Heart left ventricle (tissue), 16 donors: ENCODE measurements around the gene DOCK1. TPM values are rescaled to one million over a fixed set of nuclear protein-coding genes. Genes with fewer than 3 reads are reported as not detected.

Source experiments
- ATAC-seq, 4 donors: fragments of 200-7000 bp; cut with Tn5 transposase; one replicate each; pipeline ENCODE4 v1.9.1; 2020 to 2022; ENCODE audit warnings: moderate library complexity in 4 of 4, mild to moderate bottlenecking in 3 of 4, moderate number of reproducible peaks in 1 of 4
- DNase-seq, 5 donors: peaks; one replicate each; pipeline ENCODE4 v3.0.0-alpha.2; 2020
- H3K27ac ChIP-seq, 12 donors: fragments of 200-600 bp; sonication (generic) in 4 of 12; one replicate each; pipeline versions ENCODE4 v1.5.0 to v1.8.0; 2016 to 2022; ENCODE audit warnings: mild to moderate bottlenecking in 2 of 12
- H3K27me3 ChIP-seq, 9 donors: fragments of 200-600 bp; sonication (generic) in 2 of 9; one replicate each; pipeline versions ENCODE4 v1.5.1 to v1.8.0; 2016 to 2022; ENCODE audit warnings: mild to moderate bottlenecking in 3 of 9
- H3K36me3 ChIP-seq, 9 donors: fragments of 200-600 bp; sonication (generic) in 2 of 9; one replicate each; pipeline versions ENCODE4 v1.5.0 to v1.8.0; 2018 to 2022; ENCODE audit warnings: mild to moderate bottlenecking in 2 of 9
- H3K4me1 ChIP-seq, 12 donors: fragments of 200-600 bp; sonication (generic) in 4 of 12; one replicate each; pipeline versions ENCODE4 v1.5.0 to v1.8.0; 2016 to 2022; ENCODE audit warnings: mild to moderate bottlenecking in 3 of 12
- H3K4me3 ChIP-seq, 12 donors: fragments of 200-600 bp; sonication (generic) in 4 of 12; one replicate each; pipeline versions ENCODE4 v1.5.0 to v1.8.0; 2017 to 2022; ENCODE audit warnings: mild to moderate bottlenecking in 9 of 12, moderate library complexity in 4 of 12
- H3K9me3 ChIP-seq, 12 donors: fragments of 200-600 bp; sonication (generic) in 4 of 12; one replicate each; pipeline versions ENCODE4 v1.5.0 to v1.8.0; 2016 to 2022; ENCODE audit warnings: mild to moderate bottlenecking in 1 of 12
- CTCF ChIP-seq, 12 donors: fragments of 200-600 bp; sonication (generic) in 4 of 12; IDR thresholded peaks; one replicate each; pipeline versions ENCODE4 v1.5.0 to v1.8.0; 2018 to 2022; ENCODE audit warnings: antibody characterized with exemption in 12 of 12, mild to moderate bottlenecking in 5 of 12
- POLR2A ChIP-seq, 2 donors: fragments of 450-650 bp; IDR thresholded peaks; one replicate each; pipeline ENCODE4 v1.6.1; 2017; ENCODE audit warnings: antibody characterized with exemption in 2 of 2, mild to moderate bottlenecking in 2 of 2, moderate library complexity in 2 of 2
- WGBS, 4 donors: extraction: QIAGEN DNeasy Blood & Tissue Kit in 2 of 4; methylation state at CpG; one replicate each; pipeline versions ENCODE4 v1.1.5 to v1.1.7; 2013 to 2018; 5-methylcytosine and 5-hydroxymethylcytosine counted together
- intact Hi-C, 10 donors: fragments of 100-400 bp; cut with DNase I; formaldehyde crosslinking; loops; one replicate each; pipeline versions ENCODE4 v1.11.1 to v1.14.2; 2022
- polyA plus RNA-seq, 2 donors: library from polyadenylated mRNA; stranded (reverse); fragments of 200-250 nt; gene quantifications; one replicate each; pipeline ENCODE4 v1.2.3, GENCODE V29; 2013
- total RNA-seq, 9 donors: library from RNA; depleted of rRNA in 2 of 9; stranded (reverse); fragments of >200 nt in 2 of 9; fragmentation: NEBNext Ultra II Directional in 3 of 9; extraction: Animal tissue kit (Norgen Biotek cat#: 25700) in 3 of 9; gene quantifications; one replicate each; pipeline versions ENCODE4 v1.1.0 to v1.2.4, GENCODE V29; 2016 to 2023
- donor health status: ischemic (EF 13 %, LVEDD 7.1; RV severe dilation, severe dysfunction).
- donor health status: healthy with polysubstance abuse.
- donor health status: DM: no; HTN: yes; CAD: no.
- donor health status: DM: no; HTN: no; CAD: no.
- donor health status: ischemic (EF 25% LVEDD 6.9; RV normal size, moderate dysfunction).
- donor health status: ischemic (EF 25% LVEDD 5.7; RV mildly dilated, moderate dysfunction).
- donor health status: healthy.
- donor health status: DM: yes; HTN: yes; CAD: no.
- donor health status: ischemic (EF 35%, LVEDD 5.7; RV mildly dilated, moderate dysfunction).
- donor health status: nonischemic (EF 11% LVEDD 7.7; RV severe dilation, severe dysfunction).
- donor health status: DM: yes; HTN: yes; CAD: no.
- donor health status: PGD.
- donor health status: ischemic (EF 29% LVEDD 5.4; RV normal size, mild dysfunction).
- donor health status: nonischemic (EF 23%, LVEDD 6.1; RV moderate dilation, normal function).

Gene DOCK1
- total and polyA plus RNA-seq, 11 donors: 5.0 to 31.6 (median 18.6) TPM

GRCh38 chr10:127161482-127161881, 256.3 kb downstream of the DOCK1 start:
- 84 to 96% (median 90%) methylated on average over 5 of the region's 5 CpGs for WGBS, 4 donors
- Histone ChIP-seq H3K4me3 (no peak overlapping the region), H3K9me3 (no peaks in the 10 kb centered on the region), H3K4me1 (peaks cover 0 to 24% (median 13%) of the 10 kb centered on the region in 12 donors), H3K27ac (no peak overlapping the region), H3K27me3 (no peaks in the 10 kb centered on the region), H3K36me3 (no peaks in the 10 kb centered on the region)
- intact Hi-C loops: no loop called here
- DNase-seq (no peak), ATAC-seq (no peak)
- TF ChIP-seq CTCF (IDR thresholded peaks at IDR 0.05) (no peak), POLR2A (IDR thresholded peaks at IDR 0.05) (no peak)

- intact Hi-C loops: no loop called here
- no peak for DNase-seq
- Histone ChIP-seq H3K4me3 (no peak overlapping the region), H3K4me1 (peaks cover 0 to 11% (median 4%) of the 10 kb centered on the region in 12 donors), H3K9me3 (no peaks in the 10 kb centered on the region), H3K27me3 (no peaks in the 10 kb centered on the region), H3K27ac (no peak overlapping the region), H3K36me3 (no peaks in the 10 kb centered on the region)
- peak in 1 of 4 donors; percentile 15 for ATAC-seq
- WGBS, 4 donors: 96 to 100% (median 98%) methylated on average over 6 of the region's 6 CpGs
- TF ChIP-seq CTCF (IDR thresholded peaks at IDR 0.05): no peak
These were observed 257.6 kb downstream of the DOCK1 start for GRCh38 chr10:127162841-127163240.

GRCh38 chr10:127168261-127168660, 263.0 kb downstream of the DOCK1 start:
- Histone ChIP-seq H3K9me3 (no peaks in the 10 kb centered on the region), H3K4me1 (peaks cover 0 to 3% (median 0%) of the 10 kb centered on the region in 12 donors), H3K36me3 (peaks cover 0 to 4% (median 0%) of the 10 kb centered on the region in 9 donors), H3K27ac (no peak overlapping the region), H3K4me3 (no peak overlapping the region), H3K27me3 (no peaks in the 10 kb centered on the region)
- ATAC-seq (no peak), DNase-seq (no peak)
- TF ChIP-seq POLR2A (IDR thresholded peaks at IDR 0.05): no peak
- TF ChIP-seq CTCF (IDR thresholded peaks at IDR 0.05): no peak
- WGBS, 4 donors: 80 to 86% (median 85%) methylated on average over 3 of the region's 3 CpGs
- intact Hi-C loops: no loop called here

GRCh38 chr10:127174866-127175265, 269.6 kb downstream of the DOCK1 start:
- TF ChIP-seq POLR2A (IDR thresholded peaks at IDR 0.05): no peak
- no peak for TF ChIP-seq CTCF (IDR thresholded peaks at IDR 0.05)
- H3K4me1 ChIP-seq: no peaks in the 10 kb centered on the region
- ATAC-seq (no peak), DNase-seq (no peak)
- H3K27me3 ChIP-seq: no peaks in the 10 kb centered on the region
- intact Hi-C loops: no loop called here
- peaks cover 0 to 11% (median 0%) of the 10 kb centered on the region in 9 donors for H3K36me3 ChIP-seq
- H3K27ac ChIP-seq: no peak overlapping the region
- no peak overlapping the region for H3K4me3 ChIP-seq
- WGBS, 4 donors: 92 to 98% (median 96%) methylated on average over 8 of the region's 8 CpGs
- H3K9me3 ChIP-seq: no peaks in the 10 kb centered on the region
